HG02943 (cell line): ENCODE results near the gene ORAI1.

ENCODE experiments used
- ATAC-seq: cut with Tn5 transposase; IDR thresholded peaks from one replicate; pipeline ENCODE4 v1.9.1; 2021; ENCODE audit warnings: mild to moderate bottlenecking, low read depth, moderate library complexity; ENCODE audit not compliant: unreplicated experiment

The ORAI1 gene

DNA sequence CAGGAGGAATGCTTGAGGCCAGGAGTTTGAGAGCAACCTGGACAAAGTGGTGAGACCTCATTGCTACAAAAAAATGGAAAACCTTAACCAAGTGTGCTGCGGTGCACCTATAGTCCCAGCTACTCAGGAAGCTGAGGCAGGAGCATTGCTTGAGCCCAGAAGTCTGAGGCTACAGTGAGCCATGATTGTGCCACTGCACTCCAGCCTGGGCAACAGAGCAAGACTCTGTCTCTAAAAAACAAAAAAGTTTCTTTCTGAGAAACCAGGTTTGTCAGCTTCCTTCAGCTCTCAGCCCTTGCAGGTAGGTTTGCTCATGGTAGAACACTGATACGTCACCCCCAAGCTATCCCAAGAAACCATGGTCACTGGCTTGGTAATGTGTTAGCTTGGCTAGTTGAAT, 63.1 kb downstream of the ORAI1 start:
- ATAC-seq = no peak
